Measurements from ENCODE around the gene SDS.

The SDS gene

DNA sequence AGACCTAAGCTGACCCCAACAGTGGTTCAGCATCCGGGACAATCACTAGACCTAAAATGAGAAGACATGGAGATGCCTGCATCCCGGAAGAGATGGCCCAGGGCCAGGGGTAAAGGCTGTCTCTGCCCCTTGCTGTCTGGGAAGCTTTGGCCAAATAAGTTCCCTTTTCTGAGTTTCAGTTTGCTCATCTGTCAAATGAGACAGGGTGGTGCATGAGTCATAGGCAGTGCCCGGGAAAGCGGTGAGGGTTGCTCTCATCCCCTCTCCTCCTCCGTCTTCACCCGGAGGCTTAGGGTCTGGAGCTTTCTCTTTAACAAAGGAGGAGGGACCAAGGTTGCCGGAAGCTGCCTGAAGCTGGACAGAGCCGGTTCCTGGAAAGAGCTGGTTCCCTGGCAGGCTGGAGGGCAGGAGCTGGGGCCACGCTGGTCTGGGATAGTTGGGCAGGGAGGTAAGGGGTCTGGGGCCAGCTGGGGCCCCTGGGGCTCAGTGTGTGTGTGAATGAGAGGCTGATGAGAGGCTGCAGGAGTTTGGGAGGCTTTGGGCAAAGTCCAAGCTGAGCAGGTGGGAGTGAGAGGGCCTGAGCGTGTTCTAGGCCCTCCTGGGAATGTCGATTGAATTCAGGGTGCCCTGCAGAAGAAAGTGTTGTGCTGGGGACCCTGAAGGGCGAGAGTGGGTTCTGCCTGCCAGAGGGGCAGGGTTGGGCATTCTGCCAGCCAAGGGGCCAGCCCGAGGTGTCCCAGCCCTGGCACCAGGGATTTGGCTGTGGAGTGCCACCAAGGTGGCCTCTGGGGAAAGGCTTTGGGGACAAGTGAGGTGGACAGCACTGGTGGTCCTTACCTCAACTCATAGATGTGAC is 18.6 kb upstream of the SDS start, which contains the start of gene SDSL:
Gene SDSL (plus strand): TSS at position 351 of the 856 bp plus-strand sequence. CDS start 5,603 bp downstream, outside the sequence.
- peaks cover 40% of the 10 kb centered on the region for H3K4me1 ChIP-seq (ENCODE audit: low read length)
- peak within 1 kb of the TSS; percentile 73 for H3K9ac ChIP-seq (ENCODE audit: low read length)
- H2AFZ ChIP-seq (ENCODE audit: low read depth, low read length) = peak within 1 kb of the TSS; percentile 47
- peak within 1 kb of the TSS; percentile 77 for H3K4me3 ChIP-seq (ENCODE audit: low read length)
- H3K9me3 ChIP-seq (ENCODE audit: insufficient read depth, low read length) = no peaks in the 10 kb centered on the region
- H3K79me2 ChIP-seq (ENCODE audit: low read length) = no peaks in the 10 kb centered on the region
- TF ChIP-seq EZH2phosphoT487 (IDR thresholded peaks at IDR 0.05; ENCODE audit: low read depth) = no peak
- TF ChIP-seq CTCF (IDR thresholded peaks at IDR 0.05; ENCODE audit: low read depth, low read length) = no peak
- no peaks in the 10 kb centered on the region for H4K20me1 ChIP-seq (ENCODE audit: insufficient read depth, low read length)
- H3K4me2 ChIP-seq (ENCODE audit: low read length) = peak within 1 kb of the TSS; percentile 88
- peaks cover 43% of the 10 kb centered on the region for H3K27me3 ChIP-seq (ENCODE audit: low read depth, low read length)
- no peaks in the 10 kb centered on the region for H3K36me3 ChIP-seq (replicated peaks; ENCODE audit: low read depth, low read length)
- H3K27ac ChIP-seq (ENCODE audit: low read length) = peak within 1 kb of the TSS; percentile 33; the same call in 1 of the 2 replicates

- peak overlapping the region; percentile 88; the same call in 1 of the 2 replicates for H3K4me2 ChIP-seq (ENCODE audit: low read length)
- H3K4me3 ChIP-seq (ENCODE audit: low read length) = peak overlapping the region; percentile 77; the same call in 1 of the 2 replicates
- peaks cover 33% of the 10 kb centered on the region for H3K27me3 ChIP-seq (ENCODE audit: low read depth, low read length)
- no peaks in the 10 kb centered on the region for H3K79me2 ChIP-seq (ENCODE audit: low read length)
- TF ChIP-seq CTCF (IDR thresholded peaks at IDR 0.05; ENCODE audit: low read depth, low read length) = no peak
- no peak for TF ChIP-seq EZH2phosphoT487 (IDR thresholded peaks at IDR 0.05; ENCODE audit: low read depth)
- H3K9me3 ChIP-seq (ENCODE audit: insufficient read depth, low read length) = no peaks in the 10 kb centered on the region
- no peak overlapping the region for H3K27ac ChIP-seq (ENCODE audit: low read length)
- H3K36me3 ChIP-seq (replicated peaks; ENCODE audit: low read depth, low read length) = no peaks in the 10 kb centered on the region
- H3K4me1 ChIP-seq (ENCODE audit: low read length) = peaks cover 41% of the 10 kb centered on the region
- H3K9ac ChIP-seq (ENCODE audit: low read length) = no peak overlapping the region
- H4K20me1 ChIP-seq (ENCODE audit: insufficient read depth, low read length) = no peaks in the 10 kb centered on the region
- no peak overlapping the region for H2AFZ ChIP-seq (ENCODE audit: low read depth, low read length)
Observed at GRCh38 chr12:113420996-113421595, 17.4 kb upstream of the SDS start.

DNA sequence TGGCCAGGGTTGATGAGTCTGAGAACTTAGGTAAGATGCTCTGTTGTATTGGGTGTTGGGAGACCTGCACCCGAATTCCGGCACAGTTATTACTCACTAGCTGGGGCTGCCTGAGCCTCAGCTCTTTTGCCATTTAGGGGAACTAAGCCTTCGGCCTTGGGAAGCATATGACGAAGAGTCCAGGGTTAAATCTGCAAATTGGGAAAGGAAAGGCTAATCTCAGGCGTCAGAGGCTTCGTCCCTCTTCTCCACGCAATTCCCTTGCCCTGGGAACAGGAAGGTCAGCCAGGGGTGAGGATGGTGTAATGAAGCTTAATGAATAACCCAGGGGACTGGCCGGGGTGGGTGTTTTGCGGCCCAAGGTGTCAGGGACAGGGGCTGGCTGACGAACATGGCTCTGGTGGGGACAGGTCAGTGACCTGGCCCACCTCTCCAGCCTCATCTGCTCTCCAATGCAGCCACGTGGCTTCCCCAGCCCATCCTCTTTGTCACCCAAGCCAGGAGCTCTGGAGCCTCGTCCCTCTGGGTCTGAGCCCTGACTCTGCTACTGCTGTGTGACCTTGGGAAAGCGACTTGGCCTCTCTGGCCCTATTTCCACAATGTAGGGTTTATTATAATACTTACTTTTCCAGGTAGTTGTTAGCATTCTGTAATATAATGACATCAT is 14.7 kb upstream of the SDS start:
- Histone ChIP-seq H3K27me3 (ENCODE audit: low read depth, low read length) (peaks cover 26% of the 10 kb centered on the region), H3K4me2 (ENCODE audit: low read length) (no peak overlapping the region), H3K27ac (ENCODE audit: low read length) (no peak overlapping the region), H3K36me3 (replicated peaks; ENCODE audit: low read depth, low read length) (no peaks in the 10 kb centered on the region), H2AFZ (ENCODE audit: low read depth, low read length) (no peak overlapping the region), H3K9ac (ENCODE audit: low read length) (no peak overlapping the region), H3K4me3 (ENCODE audit: low read length) (no peak overlapping the region), H3K79me2 (ENCODE audit: low read length) (no peaks in the 10 kb centered on the region), H3K9me3 (ENCODE audit: insufficient read depth, low read length) (no peaks in the 10 kb centered on the region), H3K4me1 (ENCODE audit: low read length) (peaks cover 40% of the 10 kb centered on the region), H4K20me1 (ENCODE audit: insufficient read depth, low read length) (no peaks in the 10 kb centered on the region)
- TF ChIP-seq CTCF (IDR thresholded peaks at IDR 0.05; ENCODE audit: low read depth, low read length) = no peak
- TF ChIP-seq EZH2phosphoT487 (IDR thresholded peaks at IDR 0.05; ENCODE audit: low read depth) = no peak

Data from OCI-LY3 (cell line).